HG03571 (cell line): ENCODE data around the gene MAD2L1BP.
"Not testable (repeated sequence)": the region's sequence is repeated elsewhere in the genome, so short reads cannot be mapped to it uniquely, and the experiment has no call there.

Experiments used
- ATAC-seq: cut with Tn5 transposase; IDR thresholded peaks from one replicate; pipeline ENCODE4 v1.9.1; 2021; ENCODE audit not compliant: unreplicated experiment

The MAD2L1BP gene

DNA sequence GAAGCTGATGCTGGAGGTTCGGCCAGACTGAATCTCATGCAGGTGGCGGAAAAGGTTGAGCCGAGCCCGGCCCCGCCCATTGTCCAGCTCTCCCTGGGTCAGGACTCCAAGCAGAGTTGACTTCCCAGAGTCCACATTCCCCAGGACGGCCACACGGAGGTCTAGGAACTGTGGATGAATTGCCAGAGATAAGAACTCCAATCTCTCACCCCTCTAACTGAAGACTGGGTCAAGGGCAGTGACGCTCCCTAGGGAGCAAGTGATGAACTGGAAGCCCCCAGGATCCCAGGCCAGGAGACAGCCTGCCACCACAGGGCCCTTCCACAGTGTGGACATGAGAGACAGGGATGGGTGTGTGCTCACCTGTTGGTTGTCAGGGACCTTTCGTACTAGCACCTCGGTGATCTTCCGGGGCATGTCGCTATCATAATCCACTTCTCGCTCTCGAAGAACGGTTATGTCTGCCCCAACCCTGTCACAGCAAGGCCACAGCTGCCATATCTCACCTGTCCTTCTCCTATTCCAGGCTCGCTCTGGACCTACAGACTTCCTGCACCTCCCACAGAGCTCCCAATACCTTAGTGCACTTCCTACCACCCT is 10.1 kb upstream of the MAD2L1BP start:
- ATAC-seq = no peak

GRCh38 chr6:43627008-43627825 is 8.4 kb upstream of the MAD2L1BP start:
- ATAC-seq = no peak

DNA sequence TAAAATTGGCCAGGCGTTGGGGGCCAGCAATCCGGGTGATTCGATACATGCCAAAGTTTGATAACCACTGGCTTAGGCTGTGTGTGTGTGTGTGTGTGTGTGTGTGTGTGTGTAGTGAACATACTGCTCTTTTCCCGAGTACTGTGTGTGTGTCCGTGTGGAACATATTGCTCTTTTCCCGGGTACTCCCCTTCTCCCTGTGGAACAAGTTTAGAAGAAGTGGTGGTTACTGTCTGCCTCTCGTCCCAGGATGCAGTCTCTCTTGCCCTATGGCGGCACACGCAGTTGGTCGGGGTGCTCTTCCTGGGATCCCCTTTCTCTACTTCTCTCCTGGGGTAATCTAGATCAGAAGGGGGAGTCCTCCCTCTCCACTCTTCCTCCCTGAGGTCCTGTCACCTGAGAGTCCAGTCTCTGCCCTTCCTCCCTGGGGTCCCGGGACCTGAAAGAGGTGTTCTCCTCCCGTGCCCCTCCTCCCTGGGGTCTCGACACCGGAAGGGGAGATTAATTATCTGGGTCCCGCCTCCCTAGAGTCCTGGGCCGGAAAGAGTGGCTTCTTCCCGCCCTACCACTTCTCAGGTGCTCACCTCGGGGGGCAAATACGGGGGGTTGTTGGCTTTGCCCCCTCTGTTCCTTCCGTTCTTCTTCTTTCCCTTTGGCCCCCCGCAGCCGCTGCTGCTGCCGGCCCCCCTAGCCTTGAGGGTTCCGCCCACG is 7.1 kb upstream of the MAD2L1BP start:
- ATAC-seq = no peak

- ATAC-seq = peak; percentile 82
Observed at GRCh38 chr6:43629104-43629504, 6.5 kb upstream of the MAD2L1BP start, which contains the start of gene GTPBP2. Gene GTPBP2, minus strand, starts transcription at chr6:43629264. Its CDS starts 102 bp downstream, at chr6:43629162.

DNA sequence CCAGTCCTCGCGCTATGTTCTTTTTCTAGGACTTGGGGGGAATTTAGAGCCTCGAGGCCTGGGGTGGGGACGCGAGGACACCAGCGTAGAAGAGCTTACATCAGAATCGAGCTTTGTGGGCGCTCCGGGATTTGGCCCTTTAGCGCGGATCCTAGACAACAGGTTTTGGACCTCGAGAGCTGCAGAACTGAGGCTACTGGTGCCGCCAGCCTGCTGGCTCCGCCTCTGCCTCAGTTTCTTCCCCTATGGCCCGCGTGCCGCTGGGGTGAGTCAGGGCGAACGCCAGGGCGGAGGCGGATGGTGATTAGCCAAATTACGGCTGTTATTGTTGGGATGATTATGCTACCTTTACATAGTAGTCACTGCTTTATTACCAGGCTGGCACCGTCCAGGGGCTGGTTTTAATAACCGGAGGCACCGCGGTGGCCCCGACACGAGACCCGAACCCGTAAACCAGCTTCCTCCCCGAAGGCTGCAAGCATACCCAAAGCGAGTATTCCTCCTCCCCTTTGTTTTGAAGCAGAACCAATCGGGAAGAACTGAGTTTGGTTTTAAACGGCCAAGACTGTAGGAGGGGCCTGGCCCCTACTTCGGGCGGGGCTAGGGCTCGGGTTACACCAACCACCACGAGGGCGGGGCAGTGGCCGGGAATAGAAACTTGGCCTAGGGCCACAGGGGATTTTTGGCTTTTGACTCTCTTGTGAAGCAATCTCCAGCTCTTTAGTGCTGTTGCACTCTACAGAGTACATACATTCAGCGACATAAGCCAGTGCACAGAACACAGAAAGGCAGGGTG is 5.9 kb upstream of the MAD2L1BP start:
- peak; percentile 62 for ATAC-seq

GRCh38 chr6:43630980-43631619 is 4.5 kb upstream of the MAD2L1BP start:
- ATAC-seq = no peak

DNA sequence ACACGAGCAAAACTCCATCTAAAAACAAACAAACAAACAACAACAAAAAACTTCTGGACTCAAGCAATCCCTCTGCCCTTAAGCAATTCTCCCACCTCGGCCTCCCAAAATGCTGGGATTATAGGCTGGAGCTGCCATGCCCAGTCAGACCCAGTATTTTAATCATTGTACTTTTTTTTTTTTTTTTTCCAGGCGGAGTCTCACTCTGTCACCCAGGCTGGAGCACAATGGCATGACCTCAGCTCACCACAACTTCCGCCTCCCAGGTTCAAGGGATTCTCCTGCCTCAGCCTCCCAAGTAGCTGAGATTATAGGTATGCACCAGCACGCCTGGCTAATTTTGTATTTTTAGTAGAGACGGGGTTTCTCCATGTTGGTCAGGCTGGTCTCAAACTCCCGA is 2.6 kb upstream of the MAD2L1BP start:
- ATAC-seq = not testable (repeated sequence)

DNA sequence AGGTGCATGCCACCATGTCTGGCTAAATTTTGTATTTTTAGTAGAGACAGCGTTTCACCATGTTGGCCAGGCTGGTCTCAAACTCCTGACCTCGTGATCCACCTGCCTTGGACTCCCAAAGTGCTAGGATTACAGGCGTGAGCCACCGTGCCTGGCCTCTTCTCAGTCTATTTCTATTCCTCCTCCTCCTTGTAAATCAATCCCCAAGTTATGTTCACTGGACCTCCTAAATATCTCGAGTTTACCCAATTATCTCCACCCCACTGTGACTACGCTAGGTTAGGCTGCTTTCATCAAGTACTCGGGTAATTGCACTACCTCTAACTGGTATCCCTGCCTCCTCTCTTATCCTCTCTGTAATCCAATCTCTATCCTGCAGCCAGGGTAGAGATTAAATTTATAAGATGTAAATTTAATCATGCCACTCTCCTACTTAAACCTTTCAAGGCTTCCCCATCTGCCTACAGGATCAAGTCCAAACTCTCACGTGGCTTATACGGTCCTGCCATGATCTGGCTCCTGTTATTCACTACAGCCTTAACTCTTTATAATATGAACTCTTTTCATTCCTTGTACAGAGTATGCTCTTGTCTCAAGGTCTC is 837 bp upstream of the MAD2L1BP start:
- ATAC-seq = no peak

DNA sequence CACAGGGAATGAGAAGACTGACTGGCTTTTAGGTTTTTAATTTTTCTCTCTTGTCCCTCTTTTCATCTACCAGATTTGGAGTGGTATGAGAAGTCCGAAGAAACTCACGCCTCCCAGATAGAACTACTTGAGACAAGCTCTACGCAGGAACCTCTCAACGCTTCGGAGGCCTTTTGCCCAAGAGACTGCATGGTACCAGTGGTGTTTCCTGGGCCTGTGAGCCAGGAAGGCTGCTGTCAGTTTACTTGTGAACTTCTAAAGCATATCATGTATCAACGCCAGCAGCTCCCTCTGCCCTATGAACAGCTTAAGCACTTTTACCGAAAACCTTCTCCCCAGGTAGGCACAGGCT is 644 bp downstream of the MAD2L1BP start:
- ATAC-seq = no peak

- no peak for ATAC-seq
Observed at GRCh38 chr6:43639984-43640800, 4.6 kb downstream of the MAD2L1BP start.

DNA sequence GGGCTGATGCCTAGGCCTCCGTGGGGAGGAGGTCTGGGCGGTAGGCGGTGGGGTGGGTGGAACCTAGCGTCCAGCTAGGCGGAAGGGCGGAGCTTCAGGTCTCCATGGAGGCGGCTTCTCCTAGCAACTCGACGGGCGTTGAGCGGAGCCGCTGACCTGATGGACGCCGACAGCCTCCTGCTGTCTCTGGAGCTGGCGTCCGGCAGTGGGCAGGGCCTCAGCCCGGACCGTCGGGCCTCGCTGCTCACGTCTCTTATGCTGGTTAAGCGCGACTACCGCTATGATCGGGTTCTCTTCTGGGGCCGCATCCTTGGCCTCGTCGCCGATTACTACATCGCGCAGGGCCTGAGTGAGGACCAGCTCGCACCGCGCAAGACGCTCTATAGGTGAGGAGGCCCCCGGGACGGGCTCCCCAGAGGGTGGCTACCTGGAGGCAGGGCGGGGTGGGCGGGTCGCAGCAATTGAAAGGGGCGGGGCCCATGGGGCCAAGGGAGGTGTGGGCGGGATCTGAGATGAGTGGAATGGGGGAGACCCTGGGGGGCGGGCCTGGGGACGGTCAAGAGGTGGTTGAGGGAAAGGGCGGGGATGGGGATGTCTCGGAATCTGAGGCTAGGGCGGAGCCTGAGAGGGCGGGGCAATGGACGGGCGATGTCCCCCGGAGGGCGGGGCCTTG is 9.4 kb downstream of the MAD2L1BP start, which contains the start of gene RSPH9:
RSPH9 (plus strand) TSS at position 97 of the 673 bp plus-strand sequence; CDS start at position 160, 63 bp downstream.
- no peak for ATAC-seq

DNA sequence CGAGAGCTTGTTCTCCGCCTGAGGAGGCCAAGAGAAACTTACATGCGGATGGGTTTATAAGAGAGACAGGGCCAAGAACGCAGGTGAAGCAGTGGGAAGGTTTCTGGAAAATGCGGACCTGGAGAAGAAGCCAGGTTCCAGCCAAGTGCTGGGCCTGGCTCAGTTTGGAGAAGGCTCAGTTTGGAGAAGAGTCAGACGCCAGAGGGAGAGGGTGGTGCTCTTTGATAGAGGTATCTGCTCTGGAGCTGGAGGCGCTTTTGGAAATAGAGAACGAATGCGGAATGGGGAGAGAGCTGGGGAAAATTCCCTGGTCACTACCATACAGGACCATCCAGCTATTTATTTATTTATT is 9.9 kb downstream of the MAD2L1BP start:
- no peak for ATAC-seq

DNA sequence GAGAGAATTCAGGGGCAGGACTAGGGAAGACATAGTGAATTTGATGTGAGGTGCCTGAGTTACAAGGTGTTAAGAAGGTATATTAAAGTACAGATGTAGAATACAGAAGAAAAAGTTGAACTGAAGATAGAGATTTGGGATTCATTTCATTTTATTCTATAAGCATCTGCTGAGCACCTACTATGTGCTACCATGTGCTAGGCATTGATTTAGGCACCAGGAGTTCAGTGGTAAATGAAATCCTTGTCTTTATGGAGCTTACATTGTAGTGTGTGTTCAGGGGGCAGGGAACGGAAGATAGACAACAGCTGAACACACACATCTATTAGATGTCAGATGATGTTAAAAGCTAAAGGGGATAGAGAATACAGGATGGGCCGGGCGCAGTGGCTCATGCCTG is 12.0 kb downstream of the MAD2L1BP start:
- ATAC-seq = no peak

GRCh38 chr6:43648248-43648647 is 12.6 kb downstream of the MAD2L1BP start:
- no peak for ATAC-seq

GRCh38 chr6:43652822-43653221 is 17.2 kb downstream of the MAD2L1BP start:
- not testable (repeated sequence) for ATAC-seq

- no peak for ATAC-seq
Observed at GRCh38 chr6:43657221-43657802, 21.7 kb downstream of the MAD2L1BP start.

DNA sequence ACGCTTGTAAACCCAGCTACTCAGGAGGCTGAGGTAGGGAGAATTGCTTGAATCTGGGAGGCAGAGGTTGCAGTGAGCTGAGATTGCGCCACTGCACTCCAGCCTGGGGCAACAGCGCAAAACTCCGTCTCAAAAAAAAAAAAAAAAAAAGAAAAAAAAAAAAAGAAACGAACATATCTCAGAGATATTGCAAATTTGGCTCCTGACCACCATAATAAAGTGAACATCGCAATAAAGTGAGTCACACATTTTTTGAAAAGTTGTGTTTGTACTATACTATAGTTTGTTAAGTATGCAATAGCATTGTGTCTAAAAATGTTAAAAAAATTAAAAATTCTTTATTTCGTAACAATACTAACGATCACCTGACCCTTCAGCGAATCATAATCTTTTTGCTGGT is 22.5 kb downstream of the MAD2L1BP start:
- ATAC-seq = no peak

- ATAC-seq = not testable (repeated sequence)
Observed at GRCh38 chr6:43662948-43663347, 27.3 kb downstream of the MAD2L1BP start.
